K562 (cell line): ENCODE measurements around the gene ADORA1.

Experiments used
- DMBX1 ChIP-seq: fragments of 250-450 bp; sonication (Bioruptor Pico); IDR thresholded peaks from 2 replicates; pipeline ENCODE4 v1.8.0; 2022; ENCODE audit warnings: inconsistent platforms, mild to moderate bottlenecking, moderate library complexity, borderline replicate concordance
- ETV5 ChIP-seq: sonication (generic); formaldehyde crosslinking; IDR thresholded peaks from 2 replicates; pipeline ENCODE4 v1.4.0; 2020; ENCODE audit warnings: low read depth, mild to moderate bottlenecking, missing genetic modification reagents
- NONO ChIP-seq, 2 experiments: fragments of 200-400 bp in 1 of 2; fragments of 450-650 bp in 1 of 2; formaldehyde crosslinking in 1 of 2; IDR thresholded peaks; 2 replicates each; pipeline ENCODE4 v1.6.1; 2017; ENCODE audit warnings: low read depth in 2 of 2, mild to moderate bottlenecking in 2 of 2, moderate library complexity in 2 of 2, low read length in 1 of 2
- SMARCA5 ChIP-seq: fragments of 450-650 bp; IDR thresholded peaks from 2 replicates; pipeline ENCODE4 v1.6.1; 2016
- SP2 ChIP-seq: IDR thresholded peaks from 2 replicates; pipeline ENCODE4 v1.6.1; 2011; ENCODE audit warnings: mild to moderate bottlenecking, low read depth, low read length, moderate library complexity; ENCODE audit not compliant: poor library complexity, severe bottlenecking; ENCODE audit errors: extremely low read depth
- SRF ChIP-seq, 2 experiments: fragments of 250-450, 450-650 bp in 1 of 2; sonication (Bioruptor Pico) in 1 of 2; sonication (generic) in 1 of 2; formaldehyde crosslinking; IDR thresholded peaks; 2 replicates each; pipeline versions ENCODE4 v1.5.0 to v1.5.1; 2020 to 2022; ENCODE audit warnings: mild to moderate bottlenecking in 1 of 2, missing genetic modification reagents in 1 of 2
- ZFP91 ChIP-seq: sonication (generic); formaldehyde crosslinking; IDR thresholded peaks from 2 replicates; pipeline ENCODE4 v1.8.0; 2022; ENCODE audit warnings: mild to moderate bottlenecking, missing genetic modification reagents
- ZNF449 ChIP-seq: fragments of 250-450 bp; sonication (Bioruptor Pico); IDR thresholded peaks from 2 replicates; pipeline ENCODE4 v1.8.0; 2022; ENCODE audit warnings: moderate library complexity, mild to moderate bottlenecking, inconsistent platforms

GRCh38 chr1:203216274-203217138 is 89.0 kb downstream of the ADORA1 start:
- TF ChIP-seq ZFP91 = no peak
- TF ChIP-seq SP2 = no peak
- TF ChIP-seq SMARCA5 = no peak
- no peak for TF ChIP-seq ZNF449 (CRISPR knock-in tag)
- TF ChIP-seq NONO (IDR thresholded peaks at IDR 0.05; ENCODE audit: low read depth in 2 of 2, low read length in 1 of 2) = no peak
- no peak for TF ChIP-seq ETV5 (CRISPR knock-in tag)
- TF ChIP-seq DMBX1 = no peak
- no peak for TF ChIP-seq SRF (CRISPR knock-in tag; IDR thresholded peaks at IDR 0.05)
